ENCODE results near the gene SCEL.
"Not testable (repeated sequence)": the region's sequence is repeated elsewhere in the genome, so short reads cannot be mapped to it uniquely, and the experiment has no call there.

SCEL gene

GRCh38 chr13:77662831-77663230, 127.3 kb downstream of the SCEL start:
- DNase-seq (ENCODE audit: low spot score), result not testable (repeated sequence)

GRCh38 chr13:77674852-77675251, 139.3 kb downstream of the SCEL start:
- no peak for DNase-seq (ENCODE audit: low spot score)

- no peak for DNase-seq (ENCODE audit: low spot score)
These were observed 143.3 kb downstream of the SCEL start for GRCh38 chr13:77678691-77679235.

- DNase-seq (ENCODE audit: low spot score), result no peak
These were observed 152.3 kb downstream of the SCEL start for GRCh38 chr13:77687799-77688198.

- no peak for DNase-seq (ENCODE audit: low spot score)
These were observed 156.4 kb downstream of the SCEL start for GRCh38 chr13:77691871-77692270.

- DNase-seq (ENCODE audit: low spot score), result peak; percentile 74
These were observed 157.4 kb downstream of the SCEL start for GRCh38 chr13:77692746-77693448.

GRCh38 chr13:77693449-77693940, 158.0 kb downstream of the SCEL start:
- DNase-seq (ENCODE audit: low spot score), result no peak

All from COLO829 (cell line).